ENCODE data around the gene A2ML1.

DNA sequence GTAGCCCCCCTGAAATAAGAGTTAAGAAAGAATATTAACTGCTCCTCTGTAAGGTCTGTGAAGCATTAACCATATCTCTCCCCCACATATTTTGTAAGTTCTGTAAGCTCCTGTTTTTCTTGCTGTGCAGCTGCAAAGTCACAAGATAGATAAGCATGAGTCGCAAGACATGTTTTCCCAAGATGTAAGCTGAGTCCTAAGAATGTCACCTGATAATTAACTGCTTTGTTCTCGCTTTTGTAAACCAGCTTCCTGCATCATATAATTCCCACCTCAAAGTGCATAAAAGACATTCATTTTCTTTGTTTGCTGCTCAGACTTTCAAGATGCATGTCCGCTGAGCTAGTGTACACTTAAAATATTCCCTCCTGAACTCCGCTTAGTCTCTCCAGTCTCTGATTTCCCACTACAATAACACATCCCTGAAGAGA, 64.9 kb downstream of the A2ML1 start:
- TF ChIP-seq CTCF (IDR thresholded peaks at IDR 0.05) (no peak), POLR2A (IDR thresholded peaks at IDR 0.05) (no peak)

Measured in tibial nerve (tissue), 3 donors.